ENCODE measurements around the gene ZNF133. TPM values are rescaled to one million over a fixed set of nuclear protein-coding genes. Genes with fewer than 3 reads are reported as not detected.

ZNF133 gene
- total RNA-seq, 1 donor from 2014 or later = 16.7 TPM

DNA sequence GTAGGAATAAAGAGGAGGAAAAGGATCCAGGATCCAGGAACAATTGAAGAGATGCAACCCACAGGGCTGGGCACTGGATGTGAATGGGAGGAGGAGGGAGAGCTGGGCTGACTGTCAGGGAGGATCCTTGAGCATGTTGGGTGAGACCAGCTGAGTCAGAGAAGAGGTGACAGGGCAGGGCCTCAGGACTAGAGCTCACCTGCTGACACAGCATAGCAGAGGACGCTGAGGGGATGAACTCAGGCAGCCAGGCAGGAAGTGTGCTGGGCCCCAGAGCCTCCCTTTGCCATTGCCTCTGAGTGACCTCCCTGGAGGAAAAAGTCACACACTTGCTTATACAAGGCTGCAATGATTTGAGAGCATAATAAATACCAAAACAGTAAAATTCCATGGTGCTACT is 72.3 kb downstream of the ZNF133 start:
- Mint-ChIP-seq H3K27me3 (ENCODE audit: low read depth) (no peaks in the 10 kb centered on the region), H3K36me3 (ENCODE audit: low read depth) (no peaks in the 10 kb centered on the region), H3K4me3 (ENCODE audit: unreplicated experiment) (no peak overlapping the region), H3K9me3 (ENCODE audit: low read depth) (peaks cover 3% of the 10 kb centered on the region), H3K4me1 (ENCODE audit: low read depth) (no peaks in the 10 kb centered on the region), H3K27ac (ENCODE audit: unreplicated experiment) (no peak overlapping the region)
- DNase-seq (ENCODE audit: low spot score) = no peak
- TF ChIP-seq, protein P1, sequence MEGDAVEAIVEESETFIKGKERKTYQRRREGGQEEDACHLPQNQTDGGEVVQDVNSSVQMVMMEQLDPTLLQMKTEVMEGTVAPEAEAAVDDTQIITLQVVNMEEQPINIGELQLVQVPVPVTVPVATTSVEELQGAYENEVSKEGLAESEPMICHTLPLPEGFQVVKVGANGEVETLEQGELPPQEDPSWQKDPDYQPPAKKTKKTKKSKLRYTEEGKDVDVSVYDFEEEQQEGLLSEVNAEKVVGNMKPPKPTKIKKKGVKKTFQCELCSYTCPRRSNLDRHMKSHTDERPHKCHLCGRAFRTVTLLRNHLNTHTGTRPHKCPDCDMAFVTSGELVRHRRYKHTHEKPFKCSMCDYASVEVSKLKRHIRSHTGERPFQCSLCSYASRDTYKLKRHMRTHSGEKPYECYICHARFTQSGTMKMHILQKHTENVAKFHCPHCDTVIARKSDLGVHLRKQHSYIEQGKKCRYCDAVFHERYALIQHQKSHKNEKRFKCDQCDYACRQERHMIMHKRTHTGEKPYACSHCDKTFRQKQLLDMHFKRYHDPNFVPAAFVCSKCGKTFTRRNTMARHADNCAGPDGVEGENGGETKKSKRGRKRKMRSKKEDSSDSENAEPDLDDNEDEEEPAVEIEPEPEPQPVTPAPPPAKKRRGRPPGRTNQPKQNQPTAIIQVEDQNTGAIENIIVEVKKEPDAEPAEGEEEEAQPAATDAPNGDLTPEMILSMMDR (IDR thresholded peaks at IDR 0.05) = no peak

DNA sequence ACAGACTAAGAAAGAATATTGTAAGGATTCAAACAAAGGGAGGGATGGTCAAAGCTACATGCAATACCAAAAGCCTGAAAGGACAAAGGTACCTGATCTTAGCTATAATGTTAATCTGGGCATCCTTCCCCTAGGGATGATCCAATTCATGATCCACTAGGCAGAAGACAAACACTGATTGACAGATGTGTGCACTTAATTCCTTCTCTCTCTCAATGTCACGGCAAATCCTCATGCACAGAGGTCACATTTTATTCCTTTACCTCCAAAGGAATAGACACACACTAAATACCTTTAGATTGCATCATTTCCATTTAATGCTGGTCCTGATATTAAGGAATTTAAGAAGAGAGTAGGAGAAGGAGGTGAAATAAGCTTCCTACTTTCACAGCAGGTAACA is 73.4 kb downstream of the ZNF133 start:
- Mint-ChIP-seq H3K27ac (ENCODE audit: unreplicated experiment) (no peak overlapping the region), H3K4me3 (ENCODE audit: unreplicated experiment) (no peak overlapping the region), H3K36me3 (ENCODE audit: low read depth) (no peaks in the 10 kb centered on the region), H3K9me3 (ENCODE audit: low read depth) (no peaks in the 10 kb centered on the region), H3K4me1 (ENCODE audit: low read depth) (no peaks in the 10 kb centered on the region), H3K27me3 (ENCODE audit: low read depth) (no peaks in the 10 kb centered on the region)
- no peak for DNase-seq (ENCODE audit: low spot score)
- TF ChIP-seq, protein P1 (IDR thresholded peaks at IDR 0.05) = no peak

DNA sequence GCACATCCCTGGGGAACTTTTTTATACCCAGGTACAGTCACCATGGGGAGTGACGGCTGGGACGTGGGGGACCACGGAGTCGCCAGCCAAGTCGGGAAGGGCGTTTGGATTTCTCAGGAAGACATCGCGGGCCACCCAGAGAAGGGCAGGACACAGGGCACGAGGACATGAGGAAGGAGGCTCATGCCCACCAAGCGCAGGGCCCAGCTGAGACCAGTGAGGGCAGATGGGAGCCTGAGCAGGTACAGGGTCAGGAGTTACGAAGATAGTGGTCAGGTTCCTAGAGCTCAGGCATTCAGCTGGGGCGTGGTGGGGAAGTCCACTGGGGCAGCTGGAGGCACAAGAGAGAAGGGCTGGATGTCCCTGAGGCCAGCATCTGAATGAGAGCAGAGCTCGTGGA is 74.6 kb downstream of the ZNF133 start:
- TF ChIP-seq, protein P1 (IDR thresholded peaks at IDR 0.05) = no peak
- Mint-ChIP-seq H3K4me3 (ENCODE audit: unreplicated experiment) (no peak overlapping the region), H3K27ac (ENCODE audit: unreplicated experiment) (no peak overlapping the region), H3K27me3 (ENCODE audit: low read depth) (no peaks in the 10 kb centered on the region), H3K36me3 (ENCODE audit: low read depth) (no peaks in the 10 kb centered on the region), H3K9me3 (ENCODE audit: low read depth) (peaks cover 7% of the 10 kb centered on the region), H3K4me1 (ENCODE audit: low read depth) (no peaks in the 10 kb centered on the region)
- no peak for DNase-seq (ENCODE audit: low spot score)

DNA sequence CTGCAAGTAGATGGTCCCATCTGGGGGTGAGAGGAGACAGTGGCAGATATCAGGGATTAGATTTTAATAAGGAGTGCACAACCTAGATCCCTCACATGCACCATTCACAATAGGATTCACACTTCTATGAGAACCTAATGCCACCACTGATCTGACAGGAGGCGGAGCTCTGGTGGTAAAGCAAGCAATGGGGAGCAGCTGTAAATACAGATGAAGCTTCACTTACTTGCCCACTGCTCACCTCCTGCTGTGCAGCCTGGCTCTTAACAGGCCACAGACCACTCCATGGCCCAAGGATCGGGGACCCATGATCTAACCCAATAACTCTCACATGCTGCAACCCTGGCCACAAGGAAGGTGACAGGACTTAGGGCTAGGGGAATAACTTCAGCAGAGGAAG is 75.4 kb downstream of the ZNF133 start:
- H3K36me3 Mint-ChIP-seq (ENCODE audit: low read depth) = no peaks in the 10 kb centered on the region
- H3K4me3 Mint-ChIP-seq (ENCODE audit: unreplicated experiment) = no peak overlapping the region
- no peak for DNase-seq (ENCODE audit: low spot score)
- TF ChIP-seq, protein P1 (IDR thresholded peaks at IDR 0.05) = no peak
- peaks cover 11% of the 10 kb centered on the region for H3K9me3 Mint-ChIP-seq (ENCODE audit: low read depth)
- no peak overlapping the region for H3K27ac Mint-ChIP-seq (ENCODE audit: unreplicated experiment)
- no peaks in the 10 kb centered on the region for H3K4me1 Mint-ChIP-seq (ENCODE audit: low read depth)
- H3K27me3 Mint-ChIP-seq (ENCODE audit: low read depth) = no peaks in the 10 kb centered on the region

DNA sequence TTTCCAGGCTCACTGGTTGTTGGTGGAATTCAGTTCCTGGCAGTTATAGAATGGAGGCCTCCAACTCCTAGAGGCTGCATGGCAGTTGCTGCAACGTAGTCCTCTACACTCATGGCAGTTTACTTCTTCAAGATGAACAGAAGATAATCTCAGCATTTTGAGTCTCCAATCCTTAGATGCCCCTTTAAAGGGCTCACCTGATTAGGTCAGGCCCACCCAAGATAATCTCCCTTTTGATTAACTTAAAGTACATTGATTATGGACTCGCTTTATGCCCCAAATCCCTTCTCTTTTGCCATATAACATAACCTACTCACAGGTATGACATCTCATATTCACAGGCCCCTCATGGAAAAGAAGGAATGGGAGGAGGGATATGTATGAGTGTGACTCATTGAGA is 76.4 kb downstream of the ZNF133 start:
- H3K36me3 Mint-ChIP-seq (ENCODE audit: low read depth) = no peaks in the 10 kb centered on the region
- no peak overlapping the region for H3K27ac Mint-ChIP-seq (ENCODE audit: unreplicated experiment)
- no peaks in the 10 kb centered on the region for H3K27me3 Mint-ChIP-seq (ENCODE audit: low read depth)

More for the DNA sequence above, 76.4 kb downstream of the ZNF133 start:
- Mint-ChIP-seq H3K4me1 (ENCODE audit: low read depth) (no peaks in the 10 kb centered on the region), H3K4me3 (ENCODE audit: unreplicated experiment) (no peak overlapping the region), H3K9me3 (ENCODE audit: low read depth) (peaks cover 11% of the 10 kb centered on the region)
- DNase-seq (ENCODE audit: low spot score) = no peak
- TF ChIP-seq, protein P1 (IDR thresholded peaks at IDR 0.05) = no peak

Other genes starting within 250 kb of the ZNF133 start
- not detected in 3 replicates for gene OVOL2, start 230.6 kb upstream of the ZNF133 start, total RNA-seq
- 13.6 to 14.5 TPM (median 14.1 TPM) in 3 replicates for gene KAT14, start 150.7 kb upstream of the ZNF133 start, total RNA-seq
- gene PET117, start 150.7 kb upstream of the ZNF133 start, total RNA-seq = 8.2 to 13.9 TPM (median 10.0 TPM) in 3 replicates
- gene DZANK1, start 178.5 kb downstream of the ZNF133 start, total RNA-seq = 1.5 to 1.9 TPM (median 1.5 TPM) in 3 replicates
- gene POLR3F, start 178.9 kb downstream of the ZNF133 start, total RNA-seq = 8.1 to 10.2 TPM (median 9.3 TPM) in 3 replicates
- 12.7 to 20.6 TPM (median 14.2 TPM) in 3 replicates for gene RBBP9, start 208.7 kb downstream of the ZNF133 start, total RNA-seq
- 38.5 to 53.9 TPM (median 38.9 TPM) in 3 replicates for gene SEC23B, start 219.4 kb downstream of the ZNF133 start, total RNA-seq

Measured in chondrocyte (in vitro differentiated cells).